Endodermal cell (in vitro differentiated cells): ENCODE results near the gene CLMP. TPM values are rescaled to one million over a fixed set of nuclear protein-coding genes. Genes with fewer than 3 reads are reported as not detected.

Source experiments
- DNase-seq: peaks from one replicate; pipeline ENCODE4 v3.0.0-alpha.2; 2017
- H3K27ac ChIP-seq: 2 replicates; pipeline ENCODE4 v1.5.1; 2013; ENCODE audit warnings: mild to moderate bottlenecking, low read depth, low read length, moderate library complexity
- H3K27me3 ChIP-seq: 2 replicates; pipeline ENCODE4 v1.6.1; 2013; ENCODE audit warnings: mild to moderate bottlenecking, low read length, moderate library complexity; ENCODE audit not compliant: insufficient read depth, control insufficient read depth, poor library complexity, severe bottlenecking
- H3K36me3 ChIP-seq: 2 replicates; pipeline ENCODE4 v1.7.0; 2013; ENCODE audit warnings: mild to moderate bottlenecking, low read length, moderate library complexity; ENCODE audit not compliant: control insufficient read depth, insufficient read depth
- H3K4me1 ChIP-seq: one replicate; pipeline ENCODE4 v1.7.0; 2013; ENCODE audit warnings: low read length; ENCODE audit not compliant: control insufficient read depth, insufficient read depth
- H3K4me3 ChIP-seq: 2 replicates; pipeline ENCODE4 v1.5.1; 2013; ENCODE audit warnings: mild to moderate bottlenecking, low read length, moderate library complexity
- H3K9ac ChIP-seq: 2 replicates; pipeline ENCODE4 v1.6.1; 2013; ENCODE audit warnings: mild to moderate bottlenecking, low read length, moderate library complexity; ENCODE audit not compliant: poor library complexity, severe bottlenecking; ENCODE audit errors: extremely low read depth
- H3K9me3 ChIP-seq: 2 replicates; pipeline ENCODE4 v1.6.1; 2013; ENCODE audit warnings: mild to moderate bottlenecking, low read length, moderate library complexity; ENCODE audit not compliant: control insufficient read depth
- H3K27ac Mint-ChIP-seq: 2 replicates; pipeline ENCODE4 v1.8.0; 2020; ENCODE audit warnings: mixed read lengths
- H3K27me3 Mint-ChIP-seq: 2 replicates; pipeline ENCODE4 v1.8.0; 2021; ENCODE audit warnings: mild to moderate bottlenecking, mixed read lengths; ENCODE audit not compliant: insufficient read depth
- H3K36me3 Mint-ChIP-seq: 2 replicates; pipeline ENCODE4 v1.8.0; 2020; ENCODE audit warnings: low read depth, mixed read lengths
- H3K4me1 Mint-ChIP-seq: 2 replicates; pipeline ENCODE4 v1.8.0; 2020; ENCODE audit warnings: mixed read lengths
- H3K4me3 Mint-ChIP-seq: 2 replicates; pipeline ENCODE4 v1.8.0; 2020; ENCODE audit warnings: mild to moderate bottlenecking, moderate library complexity, mixed read lengths
- H3K9me3 Mint-ChIP-seq: 2 replicates; pipeline ENCODE4 v1.8.0; 2020; ENCODE audit warnings: mild to moderate bottlenecking, mixed read lengths
- CTCF ChIP-seq: fragments of 200-600 bp; sonication (generic); conservative IDR thresholded peaks from 2 replicates; pipeline ENCODE4 v1.5.0; 2021; ENCODE audit warnings: antibody characterized with exemption, mild to moderate bottlenecking
- WGBS, 2 experiments: methylation state at CpG; one replicate each; pipeline versions ENCODE4 v1.1.5 to v1.1.7; 2013; ENCODE audit warnings: missing lambda C conversion rate in 2 of 2, mixed read lengths in 1 of 2; ENCODE audit not compliant: insufficient coverage in 1 of 2, insufficient read length in 1 of 2; 5-methylcytosine and 5-hydroxymethylcytosine counted together
- total RNA-seq, 2 donors: library from RNA; stranded (reverse); fragmentation: NEBNext Ultra II Directional in 1 of 2; extraction: Animal tissue kit (Norgen Biotek cat#: 25700) in 1 of 2; gene quantifications; 2 replicates in 1 of 2; 3 replicates in 1 of 2; pipeline ENCODE4 v1.2.1, GENCODE V29; 2021

Gene CLMP
- total RNA-seq, 2 donors from 2014 or later: 86.5 to 94.4 TPM

DNA sequence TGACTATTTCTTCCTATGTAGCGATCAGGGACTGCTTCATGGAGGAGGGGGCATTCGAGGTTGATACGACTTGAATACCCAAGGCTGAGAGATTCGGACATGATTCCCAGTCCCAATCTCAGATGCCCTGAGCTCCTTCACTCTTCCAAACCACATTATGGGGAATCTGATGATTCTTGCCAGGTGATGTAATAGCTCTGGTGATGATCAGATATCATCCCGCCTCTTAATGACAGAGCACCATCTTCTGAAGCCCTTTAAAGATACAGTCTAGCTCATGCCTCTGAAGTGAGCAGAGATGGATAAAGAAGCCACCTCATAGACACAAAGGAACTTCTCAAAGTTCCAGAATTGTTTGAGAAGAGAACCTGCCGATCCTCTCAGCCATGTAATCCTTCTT lies 8.9 kb upstream of the CLMP start:
- H3K9ac ChIP-seq: no peak overlapping the region
- no peak overlapping the region for H3K4me3 ChIP-seq
- no peak for TF ChIP-seq CTCF
- WGBS, 2 experiments: 92 to 100% methylated on average over 5 to 6 of the region's 6 CpGs
- no peaks in the 10 kb centered on the region for H3K36me3 ChIP-seq
- DNase-seq: no peak
- H3K9me3 Mint-ChIP-seq: no peaks in the 10 kb centered on the region
- H3K27ac Mint-ChIP-seq: no peak overlapping the region
- no peak overlapping the region for H3K4me3 Mint-ChIP-seq
- no peaks in the 10 kb centered on the region for H3K27me3 ChIP-seq
- H3K36me3 Mint-ChIP-seq: no peaks in the 10 kb centered on the region
- H3K27me3 Mint-ChIP-seq: peaks cover 3% of the 10 kb centered on the region
- H3K4me1 Mint-ChIP-seq: peaks cover 30% of the 10 kb centered on the region
- peaks cover 17% of the 10 kb centered on the region for H3K4me1 ChIP-seq
- H3K27ac ChIP-seq: no peak overlapping the region
- H3K9me3 ChIP-seq: no peaks in the 10 kb centered on the region

- H3K9me3 Mint-ChIP-seq: no peaks in the 10 kb centered on the region
- 88% methylated on average over 3 of the region's 4 CpGs; no CpG with 5 or more reads in 1 of the 2 experiments for WGBS, 2 experiments
- Histone ChIP-seq H3K27me3 (no peaks in the 10 kb centered on the region), H3K4me1 (peaks cover 17% of the 10 kb centered on the region), H3K9ac (no peak overlapping the region), H3K36me3 (no peaks in the 10 kb centered on the region), H3K27ac (no peak overlapping the region), H3K4me3 (no peak overlapping the region), H3K9me3 (no peaks in the 10 kb centered on the region)
- no peak overlapping the region for H3K4me3 Mint-ChIP-seq
- H3K36me3 Mint-ChIP-seq: no peaks in the 10 kb centered on the region
- no peak for TF ChIP-seq CTCF
- no peak for DNase-seq
- peaks cover 27% of the 10 kb centered on the region for H3K4me1 Mint-ChIP-seq
- peaks cover 3% of the 10 kb centered on the region for H3K27me3 Mint-ChIP-seq
- H3K27ac Mint-ChIP-seq: peak overlapping the region; percentile 20
Measured at GRCh38 chr11:123203471-123203870, 8.4 kb upstream of the CLMP start.

DNA sequence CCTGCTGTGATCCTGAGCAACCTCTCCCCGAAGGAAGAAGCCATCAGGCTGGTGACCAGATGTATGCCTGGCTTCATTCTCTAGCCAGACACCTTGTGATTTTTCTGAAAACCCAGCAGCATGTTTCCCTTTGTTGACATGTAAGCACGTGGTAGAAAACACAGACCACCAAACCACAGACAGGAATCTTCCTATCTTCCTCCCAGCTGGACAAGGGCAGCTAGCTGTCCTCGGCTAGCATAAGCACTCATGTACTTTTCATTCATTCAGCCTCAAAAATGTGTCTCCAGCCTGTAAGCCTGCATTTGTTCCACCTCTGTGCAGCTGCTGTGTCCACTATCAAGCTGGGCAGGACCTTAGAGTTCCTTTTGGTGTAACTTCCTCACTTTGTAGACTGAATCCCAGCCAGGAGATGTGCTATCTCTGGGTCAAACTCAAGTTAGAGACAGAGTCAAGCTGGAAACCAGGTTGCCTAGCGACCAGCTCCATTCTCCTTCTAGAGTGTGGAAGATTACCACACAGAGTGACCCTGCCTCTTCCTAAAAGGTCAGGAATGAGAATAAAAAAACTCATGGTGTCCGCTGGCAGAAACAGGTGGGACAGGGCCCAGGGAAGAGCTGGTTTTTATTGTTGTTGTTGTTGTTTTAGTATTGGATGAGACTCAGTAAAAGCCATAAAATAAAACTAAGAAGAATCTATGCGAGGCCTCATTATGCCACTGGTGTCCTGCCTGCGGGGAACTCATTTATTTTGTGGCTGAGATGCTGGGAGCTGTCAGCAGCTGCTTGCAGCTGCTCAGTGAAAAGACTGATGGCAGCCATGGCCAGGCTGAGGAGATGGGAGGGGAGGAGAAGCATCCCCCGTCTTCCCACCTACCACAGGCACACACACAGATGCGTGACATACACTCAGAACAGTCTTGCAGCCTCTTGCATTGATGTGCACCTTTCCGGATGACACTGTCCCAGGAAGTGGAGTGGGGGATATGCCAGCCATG lies 7.4 kb upstream of the CLMP start:
- no peak overlapping the region for H3K4me3 Mint-ChIP-seq
- no peaks in the 10 kb centered on the region for H3K36me3 Mint-ChIP-seq
- H3K9me3 Mint-ChIP-seq: no peaks in the 10 kb centered on the region
- no peak overlapping the region for H3K9ac ChIP-seq
- TF ChIP-seq CTCF: no peak
- H3K27me3 ChIP-seq: no peaks in the 10 kb centered on the region
- peaks cover 3% of the 10 kb centered on the region for H3K27me3 Mint-ChIP-seq
- no peak overlapping the region for H3K27ac Mint-ChIP-seq
- peaks cover 17% of the 10 kb centered on the region for H3K4me1 ChIP-seq
- DNase-seq: peak; percentile 66
- 78 to 83% methylated on average over 7 to 9 of the region's 10 CpGs for WGBS, 2 experiments
- no peak overlapping the region for H3K4me3 ChIP-seq
- H3K27ac ChIP-seq: peak overlapping the region; percentile 75
- no peaks in the 10 kb centered on the region for H3K9me3 ChIP-seq
- H3K36me3 ChIP-seq: no peaks in the 10 kb centered on the region
- peaks cover 35% of the 10 kb centered on the region for H3K4me1 Mint-ChIP-seq
